CD4-positive, alpha-beta T cell treated with Interleukin-10 for 1 hour (primary cell): ENCODE measurements around the gene BMPER.

Experiments used
- DNase-seq: peaks from one replicate; pipeline ENCODE4 v3.0.0-alpha.2; 2020

BMPER gene

DNA sequence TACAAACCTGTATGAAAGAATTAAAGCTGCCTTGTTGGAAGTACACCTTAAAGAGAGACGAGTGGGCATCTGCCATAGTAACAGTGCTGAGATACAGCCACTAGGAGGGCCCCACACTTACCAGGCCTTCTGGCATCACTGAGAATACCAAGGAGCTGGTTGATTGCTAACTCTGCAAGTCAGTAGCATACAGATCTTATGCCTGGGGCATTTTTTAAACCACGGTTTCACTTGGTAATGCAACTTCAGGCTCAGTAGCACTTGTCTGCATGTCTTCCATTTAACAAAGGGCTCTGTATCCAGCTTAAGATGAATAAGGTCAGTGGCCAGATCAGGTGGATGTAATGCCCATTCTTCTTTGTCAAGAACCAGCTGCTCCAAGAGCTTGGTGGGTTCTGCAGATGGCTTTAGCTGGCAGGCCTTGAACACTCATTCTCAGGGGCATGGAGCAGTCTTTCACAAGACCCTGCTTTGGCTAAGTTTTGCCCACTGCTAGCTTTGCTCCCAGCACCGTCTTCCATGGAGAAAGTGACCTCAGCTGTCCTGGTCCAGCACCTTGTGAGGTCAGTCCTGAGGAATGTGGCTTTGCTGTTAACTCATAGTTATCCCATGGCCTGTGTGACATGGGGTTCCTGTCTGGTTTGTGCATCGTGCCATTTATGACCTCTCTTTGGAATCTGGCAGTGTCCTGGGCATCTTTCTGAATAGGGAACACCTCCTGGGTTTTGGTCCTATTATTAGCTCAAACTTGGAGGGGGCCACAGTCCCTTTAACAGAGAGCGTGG is 68.1 kb downstream of the BMPER start:
- no peak for DNase-seq

DNA sequence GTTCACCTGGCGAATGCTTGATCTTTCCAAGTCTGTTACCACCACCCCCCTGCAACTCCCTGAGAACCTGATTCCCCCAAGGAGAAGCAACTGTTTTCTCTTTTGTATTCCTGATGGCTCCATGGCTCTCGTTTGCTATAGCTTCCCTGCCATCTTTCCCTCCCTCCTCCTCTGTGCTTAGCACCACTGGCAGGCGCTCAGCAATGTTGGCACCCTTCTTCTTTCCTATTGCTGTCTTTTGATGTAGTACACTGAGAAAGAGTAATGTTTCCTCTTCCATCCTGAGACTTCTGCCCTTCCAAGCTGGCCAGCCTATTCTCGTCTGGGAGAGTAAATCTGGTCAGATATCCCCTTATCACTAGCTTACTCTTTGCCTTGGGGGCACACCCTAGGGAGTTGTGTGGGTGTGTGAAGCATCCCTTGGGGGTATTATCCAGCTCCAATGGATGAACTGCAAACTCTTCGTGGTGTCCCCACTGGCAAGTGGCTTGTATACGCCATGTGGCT is 74.0 kb downstream of the BMPER start:
- DNase-seq, result no peak

DNA sequence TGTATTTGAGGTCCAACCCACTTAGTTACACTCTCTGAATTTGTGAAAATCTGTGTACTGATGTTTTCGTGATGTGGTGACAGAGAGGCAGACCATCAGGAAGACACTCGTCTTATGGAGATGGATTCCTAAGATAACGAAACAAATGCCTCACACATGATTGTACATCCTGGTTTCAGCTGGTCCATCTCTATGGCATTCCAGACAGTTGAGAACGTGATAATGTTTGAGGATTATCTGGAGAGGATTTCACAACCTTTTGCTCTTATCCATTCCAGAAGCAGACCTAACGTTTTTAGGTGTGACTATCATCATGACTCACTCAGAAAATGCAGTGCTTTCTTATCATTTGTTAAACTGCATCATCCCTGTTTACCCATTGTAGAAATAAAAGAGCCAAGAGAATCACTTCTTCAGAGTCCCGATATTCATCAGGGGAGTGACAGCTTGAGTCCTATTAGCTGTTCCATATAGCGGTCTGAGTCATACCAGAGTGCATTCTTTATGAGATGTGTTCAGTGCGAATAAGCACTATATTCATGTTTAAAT is 74.5 kb downstream of the BMPER start:
- no peak for DNase-seq

DNA sequence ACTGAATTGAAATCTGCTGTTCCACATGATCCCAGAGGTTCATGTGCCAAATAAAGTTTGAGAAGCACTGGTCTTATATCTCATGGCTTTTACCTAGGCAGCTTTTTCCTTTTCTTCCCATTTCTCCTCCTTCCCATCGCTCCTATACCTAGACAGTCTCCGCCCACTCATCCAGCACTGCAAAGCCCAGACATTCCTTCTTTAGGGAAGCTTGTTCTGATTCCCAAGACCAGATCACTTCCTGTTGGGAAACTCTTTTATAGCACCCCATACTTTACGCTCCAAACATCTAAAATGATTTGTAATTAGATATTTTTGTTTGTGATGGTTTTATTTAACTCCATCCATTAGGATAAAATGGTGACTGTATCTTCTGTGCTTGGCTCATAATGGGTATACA is 75.9 kb downstream of the BMPER start:
- DNase-seq, result no peak

DNA sequence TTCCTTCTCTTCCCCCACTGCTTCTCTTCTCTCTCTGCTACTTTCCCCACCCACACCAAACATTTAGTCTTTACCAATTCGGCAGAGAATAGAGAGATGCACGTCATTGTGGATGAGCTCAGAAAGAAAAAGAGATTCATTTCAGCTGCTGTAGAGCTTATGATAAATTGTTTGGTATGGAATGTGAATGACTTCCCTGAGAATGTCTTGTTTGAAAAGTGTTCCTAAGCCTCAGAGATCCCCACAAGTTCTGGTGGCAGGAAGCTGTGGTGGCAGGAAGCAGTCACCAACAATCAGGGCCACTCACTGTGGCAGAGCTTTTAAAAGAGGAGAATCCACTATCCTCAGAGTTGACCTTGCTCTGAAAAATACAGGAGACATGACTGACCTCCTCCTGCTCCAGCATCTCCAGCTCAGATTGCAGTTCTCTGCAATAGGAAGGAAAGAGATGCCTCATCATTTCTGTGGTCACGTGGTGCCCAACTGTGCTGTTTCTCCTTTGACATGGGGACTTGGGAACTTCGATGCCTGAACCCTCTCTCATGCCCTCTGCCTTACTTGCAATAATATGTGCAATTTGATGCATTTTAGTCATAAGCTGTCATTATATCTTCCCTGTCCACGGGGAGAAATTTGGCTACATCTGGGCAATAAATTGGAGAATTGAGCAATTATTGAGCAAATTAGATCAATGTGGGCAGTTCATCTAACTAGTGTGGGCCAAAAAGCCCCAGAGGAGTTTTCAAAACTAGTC is 76.5 kb downstream of the BMPER start:
- DNase-seq, result no peak

DNA sequence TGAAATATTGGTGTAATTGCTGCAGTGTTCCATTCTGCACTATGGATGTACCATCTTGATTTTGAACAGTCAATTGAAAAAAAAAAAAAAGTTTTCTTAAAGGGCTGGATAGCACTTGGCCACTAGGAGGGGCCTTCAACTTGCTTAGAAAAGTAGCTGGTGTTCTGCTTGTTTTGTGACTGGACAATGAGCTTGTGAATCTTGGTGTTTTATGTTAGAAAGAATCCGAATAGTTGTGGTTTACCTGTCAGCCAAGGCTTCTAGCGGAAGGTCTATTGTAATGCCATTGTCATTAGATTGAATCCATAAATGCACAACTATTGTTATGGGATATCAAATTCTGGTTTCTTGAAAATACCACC is 77.1 kb downstream of the BMPER start:
- DNase-seq, result no peak

DNA sequence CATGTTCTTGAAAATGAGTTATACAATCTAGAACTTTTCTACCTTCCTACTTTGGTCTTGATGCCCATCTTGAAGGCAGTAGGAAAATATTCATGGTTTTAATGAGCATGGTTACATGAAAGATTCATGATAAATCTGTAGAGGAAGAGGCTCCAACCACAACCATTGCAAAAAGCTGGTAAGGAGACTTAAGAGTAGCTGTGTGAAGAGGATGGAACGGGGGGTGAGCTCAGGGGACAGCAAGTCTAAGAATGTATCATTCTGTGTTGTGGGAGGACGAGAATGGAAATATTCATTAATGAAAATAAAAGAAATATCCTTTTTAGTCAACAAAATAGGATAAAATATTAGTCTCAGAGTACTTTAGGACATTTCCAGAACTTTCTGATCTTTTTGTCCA is 81.1 kb downstream of the BMPER start:
- no peak for DNase-seq

DNA sequence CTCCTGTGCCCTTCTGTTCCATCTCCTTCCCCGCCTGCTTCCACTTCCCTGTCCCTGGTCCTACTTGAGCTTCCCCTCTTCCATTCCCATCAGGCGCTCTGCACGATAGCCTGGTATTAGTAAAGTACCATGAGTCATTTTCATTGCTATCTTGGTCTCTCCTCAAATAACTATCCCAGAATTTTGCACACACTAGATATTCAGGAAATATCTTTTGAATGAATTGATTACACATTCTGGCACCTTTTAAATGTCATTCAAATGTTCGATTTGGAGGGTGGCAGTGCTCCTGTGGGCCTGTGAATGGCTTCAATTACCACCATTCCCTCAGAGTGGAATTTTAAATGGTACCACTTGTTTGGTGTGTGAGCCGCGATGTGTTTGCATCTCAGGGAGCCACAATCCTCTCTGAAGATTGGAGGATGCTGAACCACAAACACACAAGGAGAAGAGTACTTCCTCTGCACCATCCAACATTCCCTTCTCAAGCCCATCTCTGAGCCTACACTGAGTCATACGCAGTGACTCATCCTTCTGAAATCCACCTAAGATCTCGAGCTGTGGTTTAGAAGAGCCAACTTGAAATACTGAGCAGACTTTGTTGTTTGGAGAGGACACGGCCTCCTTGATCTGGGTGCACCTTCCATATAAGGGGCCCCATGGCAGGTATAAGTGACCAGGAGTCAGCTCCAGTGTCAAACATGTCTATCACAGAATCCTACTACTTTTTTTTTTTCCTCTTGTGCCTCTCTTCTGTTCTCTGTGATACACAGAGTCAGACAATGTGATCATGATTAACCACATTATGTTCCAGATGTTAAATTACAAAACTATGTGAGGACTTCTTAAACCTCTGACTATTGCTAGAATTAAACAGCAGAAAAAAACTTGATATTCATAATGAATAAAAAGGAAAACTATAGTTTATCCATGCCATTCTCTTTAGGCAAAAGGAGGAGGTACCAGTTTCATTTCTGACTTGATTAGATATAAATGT is 81.9 kb downstream of the BMPER start:
- no peak for DNase-seq

DNA sequence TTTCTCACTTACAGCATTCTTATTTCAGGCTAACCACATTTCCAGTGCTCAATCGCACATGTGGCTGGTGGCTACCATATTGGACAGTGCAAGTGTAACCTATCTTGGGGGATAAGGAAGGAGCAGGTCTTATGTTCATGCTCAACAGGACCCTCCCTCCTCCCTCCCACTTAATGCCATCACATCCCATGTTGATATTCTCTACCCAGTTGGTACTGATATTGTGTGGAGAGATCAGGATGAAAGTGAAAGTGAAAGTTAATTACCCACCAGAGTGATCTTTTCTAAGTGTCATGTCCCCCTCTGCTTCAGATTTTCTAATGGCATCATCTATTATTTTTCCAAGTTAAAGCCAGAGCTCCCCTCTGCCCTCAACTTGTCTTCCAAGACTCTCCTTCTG is 91.6 kb downstream of the BMPER start:
- DNase-seq, result no peak

DNA sequence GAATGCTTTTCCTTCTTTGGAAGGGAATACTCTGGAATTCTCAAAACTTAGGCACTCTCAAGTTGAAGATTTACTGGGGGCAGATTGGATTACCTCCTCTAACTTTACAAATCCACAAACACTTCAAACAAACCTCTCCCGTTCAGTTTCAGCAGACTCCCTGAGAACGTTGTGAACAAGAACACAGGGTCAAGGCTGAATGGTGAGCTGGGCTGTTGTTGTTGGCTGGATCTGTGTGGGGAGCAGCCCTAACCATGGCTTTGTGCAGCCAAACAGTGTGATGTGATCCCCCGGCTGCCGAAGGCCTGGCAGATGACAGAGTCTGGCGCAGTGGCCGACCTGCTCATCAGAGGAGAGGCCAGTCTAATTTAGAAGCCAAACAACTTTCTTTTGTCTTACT is 93.1 kb downstream of the BMPER start:
- DNase-seq, result no peak

DNA sequence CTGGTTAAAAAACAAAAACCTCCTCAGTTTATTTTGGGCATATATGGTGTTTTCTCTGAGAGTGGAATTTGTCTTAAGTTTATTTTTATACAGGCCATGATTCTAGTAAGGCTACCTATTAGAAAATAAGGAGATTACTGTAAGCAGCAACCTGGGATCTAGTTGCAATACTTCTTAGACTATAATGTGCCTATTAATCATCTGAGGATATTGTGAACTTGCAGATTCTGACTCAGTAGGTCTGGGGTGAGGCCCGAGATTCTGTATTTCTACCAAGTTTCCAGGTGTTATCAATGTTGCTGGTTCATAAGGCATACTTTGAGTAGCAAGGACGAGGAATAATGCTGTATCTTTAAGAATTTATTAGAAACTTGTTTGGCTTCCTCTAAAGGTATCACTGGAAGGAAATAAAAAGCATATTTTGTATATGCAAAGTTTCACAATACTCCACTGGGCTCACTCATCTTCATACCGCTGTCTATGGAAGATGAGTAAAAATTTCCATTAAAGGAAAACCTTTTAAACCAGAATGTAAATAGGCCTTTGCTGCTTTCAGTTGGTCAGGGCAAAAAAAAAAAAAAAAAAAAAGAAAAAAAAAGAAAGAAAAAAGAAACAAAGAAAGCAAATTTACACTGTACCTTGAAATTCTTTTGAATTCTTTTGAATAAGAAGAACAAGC is 105.8 kb downstream of the BMPER start:
- DNase-seq, result no peak

DNA sequence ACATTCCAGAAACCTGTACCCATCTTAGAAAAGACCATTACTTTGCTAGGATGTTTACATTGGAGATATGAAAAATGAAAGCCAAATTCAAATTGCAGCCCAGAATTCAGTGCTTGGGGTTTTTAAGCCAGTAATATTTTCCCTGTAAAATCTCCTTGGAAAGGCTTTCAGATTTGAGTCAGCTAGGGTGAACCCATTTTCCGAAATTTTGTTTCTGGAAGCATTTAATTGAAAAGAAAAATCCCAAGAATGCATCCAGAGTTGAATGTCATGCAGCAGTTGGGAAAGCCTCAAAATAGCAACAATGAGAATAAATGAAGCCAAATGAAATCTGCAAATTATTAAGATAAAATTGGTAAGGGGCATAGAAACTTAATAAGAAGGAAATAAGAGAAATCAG is 106.4 kb downstream of the BMPER start:
- no peak for DNase-seq

DNA sequence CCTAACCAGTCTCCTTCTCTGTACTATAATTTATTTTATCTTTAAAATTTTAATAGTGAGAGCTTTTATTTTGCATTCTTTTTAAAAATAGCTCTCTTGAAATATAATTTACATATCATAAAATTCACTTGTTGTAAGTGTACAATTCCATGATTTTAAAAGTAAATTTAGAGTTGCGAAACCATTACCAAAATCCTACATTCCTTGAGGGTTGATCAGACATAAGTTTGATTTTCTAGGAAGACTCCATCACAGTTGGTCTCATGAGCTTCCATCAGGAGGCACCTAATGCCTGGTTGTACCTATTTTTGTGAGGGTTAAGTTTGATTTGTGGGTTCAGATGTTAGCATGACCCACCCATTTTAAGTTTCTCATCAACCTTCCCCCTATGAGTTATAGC is 108.1 kb downstream of the BMPER start:
- DNase-seq, result no peak

DNA sequence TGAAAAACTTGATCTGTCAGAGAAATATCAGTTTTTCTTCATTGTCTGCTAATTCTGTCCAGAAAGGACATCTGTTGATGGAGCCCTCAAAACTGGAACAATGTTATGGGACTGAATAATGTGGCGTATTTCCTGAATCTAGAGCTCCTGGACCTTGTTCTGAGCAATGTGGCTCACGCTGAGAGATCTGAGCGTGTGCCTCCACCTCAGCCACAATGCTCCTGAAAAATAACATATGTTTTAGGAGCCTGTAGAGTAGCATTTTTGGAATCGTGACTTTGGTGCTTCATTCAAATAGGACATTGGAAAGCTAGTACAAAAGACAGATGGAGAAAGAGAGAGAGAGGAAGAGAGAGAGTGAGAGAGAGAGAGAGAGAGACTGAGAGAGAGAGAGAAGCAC is 110.3 kb downstream of the BMPER start:
- DNase-seq, result no peak

DNA sequence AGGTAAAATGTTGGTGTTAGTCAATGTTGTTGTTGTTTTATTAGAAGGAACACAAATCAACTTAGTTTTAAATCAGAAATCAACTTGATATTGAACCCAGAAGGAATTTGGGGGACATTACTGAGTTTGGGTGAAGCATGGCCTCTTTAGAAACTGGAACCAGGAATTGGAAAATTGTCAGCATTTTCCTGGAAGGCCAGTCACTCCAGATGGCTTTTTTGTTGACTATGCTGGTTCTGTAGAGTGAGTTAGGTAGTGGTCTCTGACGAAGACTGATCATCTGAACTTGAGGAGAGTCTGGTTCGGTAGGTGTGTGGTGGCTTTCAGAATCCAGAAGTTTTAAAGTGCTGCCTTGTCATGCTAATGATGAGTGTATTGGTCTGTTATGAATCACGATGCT is 111.5 kb downstream of the BMPER start:
- DNase-seq, result no peak

DNA sequence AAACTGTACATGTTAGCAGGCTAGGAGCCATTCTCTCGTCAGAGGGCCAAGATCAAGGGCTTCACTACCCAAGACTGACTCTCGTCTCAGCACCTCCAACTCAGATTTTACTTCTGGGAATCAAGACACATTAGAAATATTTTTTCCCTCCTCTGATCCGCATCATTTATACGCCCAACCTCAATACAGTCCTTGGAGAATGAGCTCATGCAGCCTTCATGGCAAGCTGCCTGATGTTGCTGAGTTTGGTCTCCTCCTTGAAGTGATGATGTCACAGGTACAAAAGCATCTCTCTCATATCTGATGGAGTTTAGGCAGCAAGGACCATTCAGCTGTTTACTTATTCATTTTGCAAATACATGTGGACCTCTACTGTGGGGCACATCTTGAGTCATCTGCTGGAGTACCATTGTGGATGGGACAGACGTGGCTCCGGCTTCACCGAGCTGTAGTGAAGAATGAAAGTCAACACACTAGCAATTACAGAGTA is 114.0 kb downstream of the BMPER start:
- no peak for DNase-seq

DNA sequence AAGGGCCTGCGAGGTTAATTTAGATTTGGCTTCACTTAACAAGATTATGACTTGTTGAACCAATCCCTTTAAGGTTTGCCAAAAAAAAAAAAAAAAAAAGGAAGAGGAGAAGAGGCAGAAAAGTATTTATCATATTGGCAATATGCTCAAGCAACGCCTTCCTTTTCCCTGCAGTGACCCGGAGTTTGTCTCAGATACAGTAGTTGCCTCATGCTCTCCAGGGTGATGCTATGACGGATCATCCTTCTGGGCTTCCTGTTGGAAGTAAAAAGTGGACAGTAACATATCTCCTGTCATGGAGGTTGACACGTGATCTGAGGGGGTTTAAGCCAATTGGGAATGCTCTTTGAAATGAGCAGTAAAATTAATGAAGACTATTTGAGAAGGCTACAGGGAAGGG is 117.3 kb downstream of the BMPER start:
- no peak for DNase-seq

DNA sequence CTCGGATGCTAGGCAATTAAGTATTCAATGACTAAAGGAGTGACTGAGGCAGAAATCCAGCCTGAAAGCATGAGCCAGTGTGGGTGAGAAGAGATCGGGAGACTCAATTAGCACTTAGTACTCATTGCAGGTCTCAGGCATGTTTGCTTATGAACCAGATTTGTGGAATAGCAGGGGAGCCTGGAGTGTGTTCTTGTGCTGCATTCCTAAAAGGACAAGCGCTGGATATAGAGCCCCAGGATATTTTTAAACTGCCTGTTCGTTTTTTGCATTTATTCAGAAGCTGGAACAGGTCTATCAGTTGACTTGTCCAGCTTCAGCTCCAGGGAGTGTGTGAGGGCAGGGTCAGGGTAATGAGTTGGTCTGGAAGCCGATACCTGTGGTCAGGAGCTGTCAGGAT is 120.3 kb downstream of the BMPER start:
- DNase-seq, result no peak

DNA sequence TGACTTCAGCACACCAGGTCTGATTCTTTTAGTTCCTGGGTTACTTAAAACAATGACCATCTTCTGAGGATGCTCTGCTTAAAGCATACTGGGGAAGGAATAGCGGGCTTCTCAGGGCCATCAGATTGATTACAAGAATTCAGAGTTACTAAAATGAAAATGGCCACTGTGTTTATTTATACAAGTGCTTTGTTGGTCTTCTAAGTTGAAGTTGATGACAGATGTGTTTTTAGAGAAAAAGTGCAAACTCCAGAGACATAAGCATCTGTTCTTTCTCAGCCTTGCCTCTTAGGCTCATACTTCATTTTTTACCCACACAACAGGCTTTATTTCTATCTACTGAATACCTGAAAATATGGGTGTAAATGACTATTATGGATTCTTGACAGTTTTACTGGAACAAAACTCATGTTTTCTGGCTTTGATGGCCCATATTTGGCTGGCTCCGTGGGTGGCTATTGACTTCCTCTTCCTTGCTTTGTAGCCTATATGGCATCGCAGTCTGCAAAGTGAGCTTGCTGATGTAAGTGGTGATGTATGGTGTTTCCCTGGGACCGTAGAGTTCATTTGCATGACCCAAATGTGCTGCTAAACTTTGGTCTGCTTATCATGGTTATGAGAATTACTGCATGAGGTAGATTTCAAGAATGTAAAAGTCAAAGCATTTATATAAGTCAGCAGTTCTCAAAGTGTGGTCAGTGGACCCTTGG is 121.3 kb downstream of the BMPER start:
- no peak for DNase-seq

DNA sequence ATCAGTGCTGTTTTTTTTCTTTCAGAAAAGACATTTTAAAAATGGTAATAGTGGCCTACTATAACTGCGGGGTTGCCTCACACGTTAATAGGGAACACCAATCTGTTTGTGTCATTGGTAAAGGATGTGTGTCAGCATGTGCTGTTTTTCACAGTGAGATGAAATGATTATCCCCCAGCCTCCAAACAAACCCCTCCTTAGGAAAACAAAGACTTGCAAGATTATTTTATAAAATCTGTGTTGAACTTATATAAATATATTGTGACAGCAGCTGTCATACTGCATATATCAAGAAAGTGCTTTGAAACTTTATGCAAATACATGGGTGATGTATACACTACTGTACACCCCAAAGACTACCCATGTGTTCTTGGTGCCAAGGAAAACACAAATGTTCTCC is 125.8 kb downstream of the BMPER start:
- no peak for DNase-seq

DNA sequence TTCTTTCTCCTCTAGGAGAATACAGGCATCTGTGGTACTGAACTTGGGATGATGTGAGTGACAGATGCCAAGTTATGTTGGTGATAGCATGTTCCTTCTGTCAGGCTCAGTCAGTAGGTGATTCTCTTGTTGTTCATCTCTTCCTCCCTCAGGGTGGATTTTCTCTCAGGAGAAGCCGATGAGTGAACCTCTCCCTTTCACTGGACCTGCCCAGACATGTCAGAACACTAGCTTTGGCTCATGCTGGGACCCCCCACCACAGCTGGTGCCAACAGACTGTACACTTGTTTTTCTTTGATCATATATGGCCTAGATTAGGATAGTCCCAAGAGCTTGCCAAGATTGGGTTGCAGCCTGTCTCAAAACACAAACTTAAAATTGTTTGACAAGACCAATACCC is 129.4 kb downstream of the BMPER start:
- no peak for DNase-seq
